Upper lobe of left lung (tissue), 4 donors: Measurements from ENCODE around the gene C10orf105.
A peak's percentile ranks its signal among the peaks of the same experiment; 100 is the strongest.

Experiments
- POLR2A ChIP-seq, 4 donors: fragments of 450-650 bp; IDR thresholded peaks; one replicate each; pipeline ENCODE4 v1.5.1; 2016 to 2017; ENCODE audit warnings: antibody characterized with exemption in 4 of 4, mild to moderate bottlenecking in 2 of 4
- POLR2AphosphoS5 ChIP-seq, 2 donors: sonication (generic); formaldehyde crosslinking; IDR thresholded peaks; one replicate each; pipeline ENCODE4 v1.5.1; 2017; ENCODE audit warnings: antibody characterized with exemption in 2 of 2
- TF ChIP-seq, protein P1 (sequence below), 6 experiments: fragments of 450-650 bp in 4 of 6; fragments of 200-600 bp in 2 of 6; sonication (generic) in 2 of 6; IDR thresholded peaks; one replicate each; pipeline ENCODE4 v1.5.1; 2016 to 2019; ENCODE audit warnings: antibody characterized with exemption in 6 of 6

DNA sequence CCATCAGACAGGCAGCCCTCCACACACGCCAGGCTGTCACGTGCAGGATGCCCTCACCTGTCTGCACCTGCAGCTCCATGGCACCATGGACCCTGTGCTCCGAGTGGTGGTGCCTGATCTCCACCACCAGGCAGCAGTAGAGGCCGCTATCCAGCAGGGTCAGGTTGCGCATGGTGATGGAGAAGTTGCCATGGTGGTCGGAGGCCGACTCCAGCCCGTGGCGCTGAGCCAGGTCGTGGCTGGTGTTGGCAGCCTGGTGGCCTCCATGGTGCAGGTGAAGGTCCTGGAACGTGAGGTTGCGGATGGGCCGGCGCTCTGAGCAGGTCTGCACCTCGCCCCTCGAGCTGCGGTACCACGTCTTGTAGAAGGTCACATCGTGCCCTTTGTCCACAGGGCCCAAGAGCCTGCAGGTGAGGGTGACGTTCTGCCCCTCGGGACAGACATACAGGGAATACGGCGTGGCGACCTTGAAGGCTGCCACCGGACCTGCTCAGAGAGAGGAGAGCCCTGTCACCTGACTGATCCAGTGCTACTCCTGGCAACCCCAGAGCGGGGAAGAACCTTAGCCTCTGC lies 42.0 kb upstream of the C10orf105 start:
- TF ChIP-seq POLR2A (IDR thresholded peaks at IDR 0.05): no peak
- TF ChIP-seq, protein P1, sequence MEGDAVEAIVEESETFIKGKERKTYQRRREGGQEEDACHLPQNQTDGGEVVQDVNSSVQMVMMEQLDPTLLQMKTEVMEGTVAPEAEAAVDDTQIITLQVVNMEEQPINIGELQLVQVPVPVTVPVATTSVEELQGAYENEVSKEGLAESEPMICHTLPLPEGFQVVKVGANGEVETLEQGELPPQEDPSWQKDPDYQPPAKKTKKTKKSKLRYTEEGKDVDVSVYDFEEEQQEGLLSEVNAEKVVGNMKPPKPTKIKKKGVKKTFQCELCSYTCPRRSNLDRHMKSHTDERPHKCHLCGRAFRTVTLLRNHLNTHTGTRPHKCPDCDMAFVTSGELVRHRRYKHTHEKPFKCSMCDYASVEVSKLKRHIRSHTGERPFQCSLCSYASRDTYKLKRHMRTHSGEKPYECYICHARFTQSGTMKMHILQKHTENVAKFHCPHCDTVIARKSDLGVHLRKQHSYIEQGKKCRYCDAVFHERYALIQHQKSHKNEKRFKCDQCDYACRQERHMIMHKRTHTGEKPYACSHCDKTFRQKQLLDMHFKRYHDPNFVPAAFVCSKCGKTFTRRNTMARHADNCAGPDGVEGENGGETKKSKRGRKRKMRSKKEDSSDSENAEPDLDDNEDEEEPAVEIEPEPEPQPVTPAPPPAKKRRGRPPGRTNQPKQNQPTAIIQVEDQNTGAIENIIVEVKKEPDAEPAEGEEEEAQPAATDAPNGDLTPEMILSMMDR (IDR thresholded peaks at IDR 0.05): peak in 1 of 6 experiments; percentile 8
- no peak for TF ChIP-seq POLR2AphosphoS5 (IDR thresholded peaks at IDR 0.05)
